Stimulated activated CD8-positive, alpha-beta memory T cell treated with anti-CD3 and anti-CD28 coated beads, Interleukin-15, amount 100 ng/mL, for 48 hours (primary cell): ENCODE results near the gene AGPAT3.
A peak's percentile ranks its signal among the peaks of the same experiment; 100 is the strongest.

Source experiments
- DNase-seq, 2 donors: peaks; one replicate each; pipeline ENCODE4 v3.0.0-alpha.2; 2020; ENCODE audit warnings: low read depth in 2 of 2

The AGPAT3 gene

DNA sequence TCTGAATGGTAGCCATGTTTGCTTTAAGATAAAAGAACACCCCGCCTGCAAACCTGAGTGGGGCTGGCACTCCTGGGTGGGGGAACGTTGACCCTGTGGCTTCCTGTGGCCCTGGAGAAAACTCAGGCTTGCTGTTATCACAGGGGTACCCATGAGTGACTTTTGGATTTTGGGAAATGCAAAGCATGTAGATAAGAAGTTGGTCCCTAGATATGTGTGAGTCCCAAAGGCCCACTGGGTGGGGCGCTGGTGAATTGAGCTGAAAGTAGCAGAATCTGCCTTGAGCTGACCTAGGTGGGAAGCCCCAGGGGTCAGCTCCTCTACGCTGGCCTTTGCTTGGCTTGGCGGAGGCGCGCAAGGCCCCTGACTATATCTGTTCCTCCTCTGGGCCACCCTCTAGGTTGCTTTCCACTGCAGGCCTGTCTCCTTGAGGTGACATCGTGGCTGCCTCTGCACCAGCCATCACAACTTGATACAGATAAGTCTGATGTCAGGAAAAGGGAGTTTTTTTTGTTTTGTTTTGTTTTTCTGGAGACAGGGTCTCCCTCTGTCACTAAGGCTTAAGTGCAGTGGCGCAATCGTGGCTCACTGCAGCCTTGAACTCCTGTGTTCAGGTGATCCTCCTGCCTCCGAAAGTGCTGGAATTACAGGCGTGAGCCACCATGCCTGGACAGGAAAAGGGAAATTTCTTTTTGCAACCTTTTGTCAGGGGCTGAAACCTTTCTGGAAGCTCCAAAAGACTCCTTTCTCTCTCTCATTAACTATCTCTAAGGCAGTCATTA lies 72.2 kb downstream of the AGPAT3 start:
- DNase-seq = no peak

DNA sequence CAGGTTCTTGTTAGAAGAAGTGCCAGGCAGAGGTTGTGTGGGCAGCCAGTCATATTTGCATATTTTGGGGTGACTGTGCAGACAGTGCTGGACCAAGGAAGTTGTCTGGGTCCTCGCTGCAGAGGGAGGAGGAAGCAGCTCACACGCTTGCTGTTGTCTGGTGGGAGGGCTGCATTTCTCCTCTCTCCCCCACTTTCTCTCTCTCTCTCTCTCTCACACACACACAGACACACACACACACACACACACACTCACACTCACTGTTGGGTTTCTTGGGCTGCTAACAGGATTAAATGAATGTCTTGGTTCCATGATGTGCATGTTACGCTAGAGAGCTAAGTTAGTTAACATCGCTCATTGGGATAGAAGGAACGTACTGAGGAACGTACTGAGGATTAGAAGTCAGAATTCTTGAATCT lies 72.9 kb downstream of the AGPAT3 start:
- no peak for DNase-seq

DNA sequence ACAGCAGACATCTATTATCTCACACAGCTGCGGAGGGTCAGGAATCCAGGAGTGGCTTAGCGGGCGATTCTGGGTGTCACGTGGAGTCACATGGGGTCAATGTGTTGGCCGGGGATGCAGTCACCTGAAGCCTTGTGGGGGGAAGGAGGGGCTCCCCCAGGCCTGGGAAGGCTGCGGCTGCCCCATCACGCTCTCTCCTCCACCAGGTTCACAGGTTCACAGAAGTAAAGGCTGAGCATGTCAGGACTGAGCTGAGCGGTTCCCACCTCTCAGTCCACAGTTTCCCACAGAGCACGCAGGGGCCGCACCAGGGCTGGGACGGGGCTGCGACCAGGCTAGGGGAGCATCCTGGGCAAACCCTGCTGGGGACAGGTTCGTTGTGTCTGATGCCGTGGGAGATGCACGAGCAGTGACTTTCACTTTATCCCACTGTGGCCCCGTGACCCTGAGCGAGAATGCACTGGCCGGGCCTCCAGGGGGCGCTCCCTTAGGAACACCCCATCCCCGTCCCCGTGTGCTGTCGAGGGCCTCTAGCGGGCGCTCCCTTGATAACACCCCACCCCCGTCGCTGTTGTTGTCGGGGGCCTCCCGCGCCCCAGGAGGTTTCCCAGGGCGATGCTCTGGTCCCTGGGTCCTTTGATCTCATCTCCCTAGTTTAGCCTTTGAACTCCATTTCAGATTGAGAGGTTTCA lies 73.9 kb downstream of the AGPAT3 start:
- DNase-seq = peak; percentile 76 to 79

DNA sequence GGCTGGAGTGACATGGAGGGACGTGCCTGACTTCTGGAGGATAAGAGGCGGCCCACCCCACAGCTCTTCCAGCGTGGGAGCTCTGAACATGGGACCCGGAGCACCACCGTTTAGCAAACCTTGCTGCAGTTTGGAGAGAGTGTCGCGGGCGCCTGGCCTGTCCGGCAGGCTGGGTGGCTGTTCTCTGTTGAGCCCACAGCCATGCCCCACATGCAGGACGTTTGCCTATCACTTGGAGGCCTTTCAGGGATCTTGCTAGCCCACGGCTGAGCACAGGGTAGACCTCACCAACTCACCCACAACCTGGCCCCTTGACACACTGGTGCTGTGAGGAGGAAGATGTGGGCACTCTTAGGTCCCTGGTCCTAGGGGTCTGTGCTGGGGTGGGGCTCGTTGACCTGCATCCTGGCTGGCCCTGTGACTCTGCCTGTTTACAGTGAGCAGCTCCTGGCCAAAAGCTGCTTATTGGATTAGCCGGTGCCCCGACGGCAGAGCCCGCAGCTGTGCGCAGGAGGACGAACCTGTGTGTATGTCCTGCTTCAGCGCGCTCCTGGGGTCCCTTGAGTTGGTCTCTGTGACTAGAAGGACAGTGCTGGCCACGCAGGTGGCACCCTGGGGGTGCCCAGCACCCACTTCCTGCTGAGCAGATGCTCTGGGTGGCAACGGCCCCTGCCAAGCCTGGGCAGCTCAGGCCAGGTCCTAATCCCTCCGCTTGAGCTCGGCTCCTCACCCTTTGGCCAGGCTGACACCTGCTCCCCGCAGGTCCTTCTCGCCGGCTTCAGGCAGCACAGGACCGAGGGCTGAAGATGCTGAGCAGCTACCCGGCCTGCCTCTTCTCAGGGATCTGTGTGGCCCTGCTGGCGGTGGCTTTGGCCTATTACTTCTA lies 74.7 kb downstream of the AGPAT3 start:
- no peak for DNase-seq

DNA sequence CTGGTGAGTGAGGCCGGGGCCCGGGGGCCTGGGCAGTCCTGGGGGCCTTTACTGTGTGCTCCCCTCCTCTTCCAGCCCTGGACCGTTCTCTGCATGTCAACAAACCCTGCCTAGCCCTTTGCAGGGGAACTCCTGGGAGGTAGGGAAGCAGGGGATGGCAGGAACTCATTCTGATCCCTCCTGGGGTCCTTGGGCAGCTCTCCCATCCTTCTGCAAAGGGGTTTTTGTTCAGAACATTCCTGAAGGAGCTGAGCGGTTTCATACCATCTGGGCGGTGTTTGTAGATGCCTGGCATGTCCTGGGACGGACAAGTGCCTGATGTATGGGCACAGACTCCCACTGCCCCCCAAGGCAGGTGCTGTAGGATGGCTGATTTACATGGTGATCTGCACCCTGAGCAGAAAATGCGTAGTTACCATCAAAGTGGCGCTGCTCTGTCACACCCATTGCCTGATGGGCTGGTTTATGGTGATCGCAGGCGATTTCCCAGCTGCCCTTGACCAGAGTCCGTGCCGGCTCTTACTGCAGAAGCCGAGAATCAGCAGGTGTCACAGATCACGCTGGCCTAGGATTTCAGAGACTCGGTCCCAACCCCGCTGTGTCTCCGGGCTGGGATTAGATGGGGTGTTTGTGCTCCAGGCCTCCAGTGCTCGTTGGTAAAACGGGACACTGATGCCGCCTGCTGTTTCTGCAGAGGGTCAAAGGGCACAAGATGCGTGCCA lies 75.5 kb downstream of the AGPAT3 start:
- no peak for DNase-seq

DNA sequence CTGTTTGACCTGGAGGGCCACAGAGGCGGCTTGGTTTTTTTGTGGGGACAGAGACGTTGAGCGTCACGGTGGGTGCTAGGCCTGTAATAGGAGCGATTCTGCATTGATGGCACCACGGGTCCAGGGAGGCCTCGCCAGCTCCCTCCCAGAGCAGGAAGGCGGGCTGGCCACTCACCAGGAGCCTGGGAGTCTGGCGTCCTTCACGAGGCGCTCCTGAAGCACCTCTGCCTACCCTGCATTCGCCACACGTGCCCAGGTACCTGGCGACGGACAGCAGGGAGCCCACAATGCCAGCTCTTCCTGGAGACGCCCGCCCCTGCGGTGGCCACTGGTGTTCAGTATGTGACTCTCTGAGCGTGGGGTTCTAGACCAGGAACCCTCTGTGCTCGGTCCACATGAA lies 77.2 kb downstream of the AGPAT3 start:
- no peak for DNase-seq

DNA sequence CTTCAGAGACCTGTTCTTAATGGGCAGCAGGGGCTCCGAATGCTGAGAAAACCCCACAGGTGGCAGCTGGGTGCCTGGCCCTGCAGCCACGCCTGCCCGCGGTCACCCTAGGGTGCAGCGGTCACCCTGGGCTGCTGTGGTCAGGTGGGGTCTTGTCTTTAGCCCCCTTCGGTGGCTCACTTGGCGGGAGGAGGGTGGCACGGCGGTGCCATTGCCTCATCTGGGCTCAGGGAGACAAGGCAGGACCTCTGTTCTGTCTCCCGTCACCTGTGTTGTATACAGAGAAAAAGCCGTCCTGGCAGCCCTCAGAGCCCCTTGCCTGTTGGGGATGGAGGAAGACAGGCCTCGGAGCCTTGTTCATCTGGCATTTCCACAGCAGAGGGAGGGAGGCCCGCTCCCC lies 77.6 kb downstream of the AGPAT3 start:
- no peak for DNase-seq

DNA sequence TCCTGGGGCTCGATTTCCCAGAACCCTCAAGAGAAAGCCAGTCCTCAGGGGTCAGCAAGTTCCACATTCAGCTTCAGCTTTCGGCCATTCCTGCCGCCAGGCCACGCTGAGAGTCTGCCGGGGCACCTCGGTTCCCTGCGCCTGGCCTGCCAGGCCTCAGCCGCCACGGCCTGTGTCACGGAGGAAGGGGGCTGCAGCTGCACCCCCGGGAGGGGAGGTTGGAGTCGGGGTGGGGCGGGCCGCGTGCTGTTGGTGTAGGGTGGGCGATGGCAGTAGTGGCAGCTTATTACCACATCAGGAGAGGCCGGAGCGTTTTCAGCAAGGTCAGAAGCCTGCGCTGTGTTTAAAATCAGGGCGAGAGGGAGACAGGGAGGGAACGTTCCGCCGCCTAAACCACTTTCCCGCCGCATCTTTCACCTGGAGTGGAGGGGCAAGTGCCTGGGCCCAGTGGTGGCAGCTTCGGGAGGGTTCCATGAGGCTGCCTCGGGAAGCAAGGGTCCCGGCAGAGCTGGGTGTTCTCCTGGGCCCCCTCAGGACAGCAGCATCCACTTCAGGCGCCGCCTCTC lies 78.6 kb downstream of the AGPAT3 start:
- no peak for DNase-seq

DNA sequence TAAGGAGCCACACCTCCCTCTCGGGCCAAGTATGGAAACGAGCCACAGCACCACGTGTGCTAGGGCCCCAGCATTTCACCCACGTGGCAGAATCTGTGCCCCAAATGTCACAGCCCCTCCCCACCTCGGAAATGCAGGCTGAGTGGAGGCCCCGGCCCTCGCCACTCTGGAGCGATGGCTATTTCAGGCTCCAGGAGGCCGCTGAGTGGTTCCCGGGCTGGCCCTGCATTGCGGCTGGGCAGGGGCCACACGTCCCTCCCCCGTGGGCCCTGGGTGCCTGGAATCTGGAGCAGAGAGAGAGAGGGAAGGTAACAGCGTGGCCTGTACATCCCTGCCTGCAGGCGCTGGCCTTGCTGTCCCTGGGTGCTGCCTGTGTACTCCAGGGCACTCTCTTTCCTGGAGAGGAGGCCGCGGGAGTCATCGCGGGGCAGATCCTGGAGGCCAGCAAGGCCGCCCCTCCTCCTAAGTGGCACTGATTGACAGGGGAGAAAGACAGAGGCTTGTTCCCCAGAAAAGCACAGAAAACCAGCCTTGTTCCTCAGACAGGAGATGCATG lies 79.1 kb downstream of the AGPAT3 start:
- DNase-seq = no peak

DNA sequence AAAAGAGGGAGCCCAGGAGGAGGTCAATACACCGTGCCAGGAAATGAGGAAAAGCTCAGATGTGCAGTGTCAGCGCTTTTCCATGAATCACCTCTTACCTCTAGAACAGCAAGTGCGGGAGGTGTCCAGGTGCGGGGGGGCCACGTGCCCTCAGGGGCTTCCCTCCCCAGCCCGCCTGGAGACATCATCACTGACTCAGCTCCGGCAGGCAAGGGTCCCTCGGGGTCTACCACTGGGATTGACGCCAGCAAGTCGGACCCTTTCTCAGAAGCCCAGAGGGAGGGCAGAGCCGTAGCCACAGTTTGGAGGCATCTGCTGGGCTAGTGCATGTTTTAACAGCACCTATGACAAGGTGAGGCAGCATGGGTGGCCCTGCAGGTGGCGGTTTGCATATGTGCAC lies 79.7 kb downstream of the AGPAT3 start:
- DNase-seq = no peak

DNA sequence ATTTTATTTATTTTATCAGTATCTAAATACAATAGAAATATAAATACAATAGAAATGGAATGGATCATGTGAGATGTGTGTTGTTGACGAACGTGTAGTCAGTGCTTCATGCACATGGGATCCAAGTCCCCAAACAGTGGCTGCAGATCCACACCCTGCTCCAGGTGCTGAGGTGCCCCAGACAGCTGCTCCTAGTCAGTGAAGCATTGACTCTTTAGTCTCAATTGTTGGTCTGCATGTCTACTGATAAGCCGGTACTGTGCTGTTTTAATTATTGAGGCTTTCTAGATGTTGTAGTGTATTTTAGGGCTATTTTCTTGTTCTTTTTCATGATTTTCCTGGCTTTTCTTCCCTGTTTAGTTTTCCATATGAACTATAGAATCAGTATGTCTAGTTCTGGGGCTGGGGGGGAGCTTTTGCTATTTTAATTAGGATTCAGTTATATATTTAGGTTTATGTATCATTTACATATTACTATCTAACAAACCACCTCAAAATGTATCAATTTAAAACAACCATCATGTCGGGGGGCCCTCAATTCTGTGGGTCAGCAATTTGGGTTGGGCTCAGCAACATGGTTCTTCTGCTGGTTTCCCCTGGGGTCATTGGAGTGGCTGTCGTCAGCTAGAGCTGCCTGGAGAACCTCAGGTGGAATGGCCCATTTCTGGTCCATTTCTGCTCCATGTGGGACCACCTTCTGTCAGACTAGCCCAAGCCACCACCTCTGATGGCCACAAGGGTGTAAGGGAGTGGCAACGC lies 83.9 kb downstream of the AGPAT3 start:
- DNase-seq = no peak

DNA sequence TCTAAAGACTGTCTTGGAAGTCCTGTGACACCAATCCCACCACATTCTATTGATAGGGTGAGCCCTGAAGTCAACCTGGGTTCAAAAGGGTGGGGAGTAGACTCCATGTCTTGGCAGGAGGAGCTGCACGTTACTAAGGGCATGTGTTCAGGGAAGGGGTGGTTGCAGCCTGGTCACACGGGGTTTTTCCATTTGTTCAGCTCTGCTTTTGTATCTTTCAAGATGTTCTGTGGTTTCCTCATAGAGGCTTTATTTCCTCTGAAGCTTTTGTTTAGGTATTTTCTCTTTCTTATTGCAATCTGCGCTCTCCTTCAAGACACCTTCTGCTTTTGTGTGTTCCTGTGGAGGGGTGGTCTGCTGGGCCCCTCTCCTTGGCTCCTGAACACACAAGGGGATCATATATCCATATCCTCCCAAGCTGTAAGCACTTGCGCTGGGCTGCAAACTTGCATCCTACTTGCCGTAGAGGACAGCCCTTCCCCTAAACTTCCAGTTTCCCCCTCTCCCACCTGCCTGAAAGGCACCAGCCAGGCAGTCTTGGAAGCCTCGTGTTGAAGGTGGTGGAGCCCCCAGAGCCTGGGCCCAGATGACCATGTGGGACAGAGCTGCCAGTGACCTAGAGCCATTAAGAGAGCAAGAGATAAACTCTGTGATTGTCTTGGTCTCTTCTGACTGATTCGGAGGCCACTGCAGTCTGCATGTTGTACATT lies 84.6 kb downstream of the AGPAT3 start:
- DNase-seq = no peak

DNA sequence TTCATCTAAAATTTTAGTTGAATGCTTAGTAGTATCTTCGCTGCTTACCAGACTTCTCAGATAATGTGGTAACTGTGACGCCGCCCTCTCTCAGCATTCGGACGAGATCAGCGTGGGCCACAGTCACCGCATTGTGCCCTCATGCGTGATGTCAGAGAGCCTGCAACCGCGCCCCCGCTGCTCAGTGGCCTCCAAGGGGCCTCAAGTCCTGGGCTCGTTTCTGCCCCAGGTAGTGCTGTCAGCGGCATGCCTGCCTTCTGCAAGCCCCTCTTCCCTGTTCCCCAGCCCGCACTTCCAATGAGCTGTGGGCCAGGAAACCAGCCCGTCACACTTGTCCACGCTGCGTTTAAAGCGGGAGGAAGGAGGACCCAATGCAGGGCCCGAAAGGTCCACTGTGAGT lies 85.5 kb downstream of the AGPAT3 start:
- no peak for DNase-seq

DNA sequence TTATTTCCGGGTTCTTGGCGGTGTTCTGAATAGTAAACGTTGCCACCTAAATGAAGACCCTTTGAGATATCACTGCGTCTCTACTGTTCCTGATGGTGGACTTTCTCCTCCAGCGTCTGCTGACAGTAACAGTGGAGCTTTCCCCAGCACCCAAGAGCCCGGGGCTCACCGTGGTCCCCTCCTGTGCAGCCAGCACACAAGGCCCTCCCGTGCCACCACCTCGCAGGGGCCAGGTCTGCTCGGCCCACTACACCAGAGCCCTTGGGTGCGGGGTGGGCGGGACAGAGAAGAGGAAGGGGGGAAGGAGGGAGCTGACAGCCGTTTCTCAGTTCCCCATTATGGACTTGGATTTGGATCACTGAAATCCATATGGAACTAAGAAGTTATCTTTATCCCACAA lies 85.9 kb downstream of the AGPAT3 start:
- DNase-seq = no peak

DNA sequence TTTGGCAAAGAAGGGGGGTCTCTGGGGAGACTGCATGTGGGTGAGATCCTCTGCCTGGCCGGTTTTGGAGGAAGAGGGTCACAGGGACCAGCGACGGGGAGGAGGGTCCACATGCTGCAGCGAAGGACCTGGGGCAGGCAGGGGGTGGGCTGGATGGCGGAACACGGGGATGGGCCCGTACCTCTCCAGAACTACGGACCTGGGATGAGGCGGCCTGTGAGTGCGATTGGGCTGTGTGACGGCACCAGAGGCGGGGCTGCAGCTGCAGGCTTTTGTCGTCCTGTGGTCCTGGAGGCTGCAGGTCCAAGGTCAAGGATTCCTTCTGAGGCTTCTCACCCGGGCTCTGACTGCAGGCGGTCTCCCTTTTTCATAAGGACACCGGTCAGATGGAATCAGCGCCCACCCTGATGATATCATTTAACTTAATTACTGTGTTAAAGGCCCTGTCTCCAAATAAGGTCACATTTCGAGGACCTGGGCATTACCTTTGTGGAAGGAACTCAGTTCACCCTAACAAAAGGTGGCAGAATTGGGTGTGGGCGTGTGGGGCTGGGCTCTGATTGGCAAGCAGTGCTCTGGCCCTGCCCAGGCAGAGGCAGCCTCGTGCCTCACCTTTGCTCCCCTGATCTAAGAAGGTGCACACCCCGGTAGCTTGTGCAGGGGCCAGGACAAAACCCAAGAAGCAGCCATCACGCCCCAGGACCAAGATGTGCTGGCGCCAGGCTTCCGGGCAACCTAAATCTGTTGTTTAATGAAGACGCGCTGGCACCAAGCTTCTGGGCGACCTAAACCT lies 87.1 kb downstream of the AGPAT3 start:
- DNase-seq = no peak

DNA sequence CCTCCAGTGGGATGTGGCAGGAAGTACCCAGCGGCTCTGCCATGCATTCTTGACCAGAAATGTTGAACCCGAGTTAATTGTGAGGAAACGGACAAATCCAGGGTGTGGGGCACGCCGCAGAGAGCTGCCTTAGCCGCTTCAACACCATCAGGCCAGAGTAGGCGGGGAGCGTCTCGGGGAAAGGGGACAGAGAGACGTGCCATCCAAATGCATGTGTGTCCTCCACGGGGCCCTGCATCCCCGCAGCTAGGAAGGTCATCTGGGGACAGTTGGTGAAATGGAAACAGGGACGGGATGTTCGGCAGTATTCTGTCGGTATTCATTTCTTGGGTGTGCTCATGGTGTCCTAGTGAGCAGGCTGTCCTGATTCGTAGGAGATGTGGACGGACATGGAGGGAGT lies 88.0 kb downstream of the AGPAT3 start:
- no peak for DNase-seq

DNA sequence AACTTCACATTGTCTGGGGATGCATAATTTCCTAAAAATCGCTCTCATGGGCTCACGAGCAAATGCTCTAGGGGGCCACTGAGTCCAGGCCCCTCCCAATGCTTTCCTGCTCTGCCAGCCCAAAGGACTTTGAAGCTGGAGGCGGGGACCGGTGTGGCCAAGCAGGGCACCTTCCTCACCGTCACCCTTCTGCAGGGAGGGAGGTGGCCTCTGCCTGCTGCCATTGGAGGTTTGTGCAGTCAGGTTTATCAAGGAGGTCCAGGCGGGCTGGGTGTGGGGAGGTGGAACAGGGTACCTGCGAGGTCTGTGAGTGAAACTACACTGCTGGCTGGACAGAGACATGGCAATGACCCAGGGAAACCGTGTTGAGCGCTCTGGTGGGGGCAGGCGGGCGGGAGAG lies 89.0 kb downstream of the AGPAT3 start:
- no peak for DNase-seq

DNA sequence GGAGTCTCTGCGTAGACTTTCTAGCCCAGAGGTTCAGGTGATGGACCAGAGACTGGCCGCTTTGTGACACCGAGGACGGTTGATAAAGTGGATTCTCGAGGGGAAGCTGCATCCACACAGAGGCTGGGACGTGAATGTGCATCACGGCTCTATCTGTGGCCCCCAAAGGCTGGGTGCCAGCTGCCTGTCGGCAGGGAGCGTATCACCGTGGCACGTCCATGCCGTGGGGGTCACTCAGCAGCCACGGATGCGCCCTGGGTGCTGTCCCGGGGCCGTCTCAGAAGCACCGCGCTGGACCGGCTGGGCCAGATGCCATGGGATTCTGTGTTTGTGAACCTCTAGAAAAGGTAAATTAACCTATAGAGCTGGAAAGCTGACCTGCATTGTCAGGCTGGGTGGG lies 89.9 kb downstream of the AGPAT3 start:
- no peak for DNase-seq
